OCI-LY3 (cell line): ENCODE measurements around the gene SKIDA1.

Source experiments
- CTCF ChIP-seq: fragments of 200-600, 300-600 bp; sonication (generic); IDR thresholded peaks from 2 replicates; pipeline ENCODE4 v1.5.1; 2014; ENCODE audit warnings: antibody characterized with exemption, low read length, low read depth
- EZH2phosphoT487 ChIP-seq: fragments of 200-600 bp; shearing (Covaris generic); IDR thresholded peaks from 2 replicates; pipeline ENCODE4 v1.6.1; 2018; ENCODE audit warnings: antibody characterized with exemption, mixed run types, low read depth

- TF ChIP-seq CTCF (no peak), EZH2phosphoT487 (no peak)
Observed at GRCh38 chr10:21536874-21537273, 11.4 kb upstream of the SKIDA1 start.
